ENCODE results near the gene TFDP2. TPM values are rescaled to one million over a fixed set of nuclear protein-coding genes. Genes with fewer than 3 reads are reported as not detected.

Gene TFDP2

DNA sequence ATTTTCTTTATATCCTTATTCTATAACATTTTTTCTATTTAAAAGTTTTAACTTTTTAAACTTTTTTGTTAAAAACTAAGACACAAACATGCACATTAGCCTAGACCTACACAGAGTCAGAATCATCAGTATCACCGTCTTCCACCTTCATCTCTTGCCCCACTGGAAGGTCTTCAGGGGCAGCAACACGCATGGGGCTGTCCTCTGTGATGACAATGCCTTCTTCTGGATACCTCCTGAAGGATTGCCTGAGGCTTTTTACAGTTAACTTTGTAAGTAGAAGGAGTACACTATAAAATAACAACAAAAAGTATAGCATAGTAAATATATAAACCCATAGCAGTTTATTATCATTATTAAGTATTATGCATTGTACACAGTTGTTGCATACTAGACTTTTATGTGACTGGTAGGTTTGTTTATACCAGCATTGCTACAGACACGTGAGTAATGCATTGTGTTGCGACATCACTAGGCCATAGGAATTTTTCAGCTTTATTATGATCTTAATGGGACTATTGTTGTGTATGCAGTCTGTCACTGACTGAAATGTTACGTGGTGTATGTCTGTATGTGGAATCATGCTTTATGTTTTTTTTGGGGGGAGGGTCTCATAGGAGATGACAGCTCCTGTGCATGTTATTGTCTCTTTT lies 254.7 kb downstream of the TFDP2 start:
- no peak for DNase-seq (ENCODE audit: low spot score)
- Histone ChIP-seq H4K91ac (ENCODE audit: low read depth, low read length, poor library complexity) (no peak overlapping the region), H3K4me3 (ENCODE audit: low read length in 2 of 2) (no peak overlapping the region), H2BK15ac (ENCODE audit: low read length) (no peak overlapping the region), H2AK5ac (ENCODE audit: low read depth, low read length) (no peak overlapping the region), H3K9me3 (replicated peaks in 1 of 2; ENCODE audit: control insufficient read depth in 2 of 2, insufficient read depth in 1 of 2, low read depth in 1 of 2, low read length in 2 of 2) (peaks cover 4 to 7% of the 10 kb centered on the region in 2 donors), H3K79me1 (ENCODE audit: low read depth, low read length) (peaks cover 2% of the 10 kb centered on the region), H3K4ac (ENCODE audit: low read length) (no peak overlapping the region), H3K36me3 (replicated peaks in 1 of 2; ENCODE audit: control insufficient read depth in 2 of 2, insufficient read depth in 2 of 2, low read length in 2 of 2) (peaks cover 6 to 21% of the 10 kb centered on the region in 2 donors), H3K4me2 (ENCODE audit: insufficient read depth, low read length, poor library complexity, severe bottlenecking) (no peak overlapping the region), H3K27ac (replicated peaks; ENCODE audit: low read length) (no peak overlapping the region), H3K9ac (ENCODE audit: low read depth, low read length, poor library complexity) (no peak overlapping the region), H3K18ac (ENCODE audit: low read length) (no peak overlapping the region), H2BK12ac (ENCODE audit: low read length) (no peak overlapping the region), H3K23ac (ENCODE audit: low read depth, low read length, poor library complexity) (no peak overlapping the region), H2BK5ac (ENCODE audit: low read length) (no peak overlapping the region), H2AFZ (ENCODE audit: low read length) (no peak overlapping the region), H4K8ac (ENCODE audit: low read depth, low read length) (no peak overlapping the region), H2BK120ac (ENCODE audit: low read depth, low read length) (no peak overlapping the region), H3K4me1 (ENCODE audit: control insufficient read depth in 2 of 2, insufficient read depth in 1 of 2, low read depth in 1 of 2, low read length in 2 of 2) (no peaks in the 10 kb centered on the region), H3K14ac (ENCODE audit: low read length) (no peak overlapping the region), H3K27me3 (ENCODE audit: control insufficient read depth in 3 of 3, insufficient read depth in 3 of 3, low read depth in 1 of 3, low read length in 3 of 3) (no peaks in the 10 kb centered on the region)
- no CpG with 5 or more reads among the region's 5 CpGs for WGBS, 2 donors (ENCODE audit: extremely low coverage in 2 of 2, insufficient read length in 2 of 2, insufficient replicate concordance in 1 of 2)

Small RNAs within 50 kb of the gene (small RNA-seq; reads per million reads assigned to genes)
- gene RNU6-425P (ENCODE audit: insufficient read depth): not detected
- not detected for gene RNU6-509P (ENCODE audit: insufficient read depth)
